B cell (primary cell): Measurements from ENCODE around the gene ANKLE2. TPM values are rescaled to one million over a fixed set of nuclear protein-coding genes. Genes with fewer than 3 reads are reported as not detected.

ENCODE experiments used
- ATAC-seq: fragments of 200-7000 bp; cut with Tn5 transposase; one replicate; pipeline ENCODE4 v1.10.0; 2021; ENCODE audit warnings: low read depth, mild to moderate bottlenecking, moderate number of reproducible peaks, moderate library complexity
- CTCF ChIA-PET: fragments of 350-600 bp; sonication (Branson Sonifier 250); formaldehyde crosslinking; loops from one replicate; lab custom pipeline; 2021; ENCODE audit warnings: antibody characterized with exemption, inconsistent platforms; lab: Charles Lee
- POLR2A ChIA-PET: fragments of 350-600 bp; sonication (Branson Sonifier 250); formaldehyde crosslinking; loops from one replicate; lab custom pipeline; 2021; ENCODE audit warnings: antibody characterized with exemption; lab: Charles Lee
- DNase-seq: peaks from one replicate; pipeline ENCODE4 v3.0.0; 2013
- H2AFZ ChIP-seq: 2 replicates; pipeline ENCODE4 v1.6.1; 2012; ENCODE audit warnings: mild to moderate bottlenecking, low read depth, low read length; ENCODE audit not compliant: insufficient read depth, poor library complexity, severe bottlenecking
- H3K27ac ChIP-seq, 2 donors: 1 replicate in 1 of 2; 2 replicates in 1 of 2; pipeline ENCODE4 v1.5.1; 2012 to 2013; ENCODE audit warnings: low read length in 2 of 2, mild to moderate bottlenecking in 2 of 2, moderate library complexity in 1 of 2
- H3K27me3 ChIP-seq, 4 experiments: fragments of 200-600 bp in 1 of 4; sonication (generic) in 1 of 4; replicated peaks in 1 of 4; 1 replicate in 2 of 4; 2 replicates in 2 of 4; pipeline versions ENCODE4 v1.6.1 to v1.7.0; 2013 to 2016; ENCODE audit warnings: low read length in 3 of 4, mild to moderate bottlenecking in 2 of 4, mixed read lengths in 1 of 4, moderate library complexity in 1 of 4; ENCODE audit not compliant: insufficient read depth in 4 of 4, control insufficient read depth in 3 of 4; ENCODE audit errors: control extremely low read depth in 1 of 4
- H3K36me3 ChIP-seq, 2 experiments: replicated peaks in 1 of 2; 1 replicate in 1 of 2; 2 replicates in 1 of 2; pipeline versions ENCODE4 v1.6.1 to v1.7.1; 2013; ENCODE audit warnings: low read length in 1 of 2; ENCODE audit not compliant: insufficient read depth in 2 of 2, control insufficient read depth in 1 of 2; ENCODE audit errors: control extremely low read depth in 1 of 2, extremely low read depth in 1 of 2
- H3K4me1 ChIP-seq, 2 donors: fragments of 200-600 bp in 1 of 2; sonication (generic) in 1 of 2; 1 replicate in 1 of 2; 2 replicates in 1 of 2; pipeline versions ENCODE4 v1.5.1 to v1.6.1; 2013 to 2017; ENCODE audit warnings: low read length in 2 of 2; ENCODE audit not compliant: control insufficient read depth in 2 of 2, insufficient read depth in 2 of 2
- H3K4me2 ChIP-seq: replicated peaks from 2 replicates; pipeline ENCODE3; 2012; ENCODE audit warnings: mild to moderate bottlenecking, low read depth, low read length; ENCODE audit not compliant: poor library complexity, severe bottlenecking
- H3K4me3 ChIP-seq, 5 experiments: fragments of 200-600 bp in 1 of 5; sonication (generic) in 1 of 5; 1 replicate in 3 of 5; 2 replicates in 2 of 5; pipeline versions ENCODE4 v1.5.1 to v1.7.0; 2011 to 2016; ENCODE audit warnings: low read length in 4 of 5, mild to moderate bottlenecking in 4 of 5, low read depth in 2 of 5, control low read depth in 1 of 5, moderate library complexity in 1 of 5; ENCODE audit not compliant: insufficient read depth in 1 of 5; ENCODE audit errors: control extremely low read depth in 1 of 5, extremely low read depth in 1 of 5
- H3K79me2 ChIP-seq: fragments of 200-600 bp; sonication (generic); one replicate; pipeline ENCODE4 v1.6.0; 2016; ENCODE audit warnings: low read length; ENCODE audit not compliant: control insufficient read depth, insufficient read depth
- H3K9ac ChIP-seq: fragments of 200-600 bp; sonication (generic); 2 replicates; pipeline ENCODE4 v1.6.1; 2017; ENCODE audit warnings: mild to moderate bottlenecking, low read length, moderate library complexity
- H3K9me3 ChIP-seq, 3 donors: one replicate each; pipeline versions ENCODE4 v1.6.1 to v1.7.1; 2013; ENCODE audit warnings: low read length in 2 of 3; ENCODE audit not compliant: control insufficient read depth in 2 of 3, insufficient read depth in 1 of 3; ENCODE audit errors: control extremely low read depth in 1 of 3
- H4K20me1 ChIP-seq: 2 replicates; pipeline ENCODE4 v1.6.0; 2012; ENCODE audit warnings: mild to moderate bottlenecking, low read length; ENCODE audit not compliant: insufficient read depth, control insufficient read depth, poor library complexity, severe bottlenecking
- H3K27ac Mint-ChIP-seq: one replicate; pipeline ENCODE4 v1.8.0; 2021; ENCODE audit warnings: mixed read lengths
- H3K27me3 Mint-ChIP-seq: one replicate; pipeline ENCODE4 v1.8.0; 2021; ENCODE audit warnings: mixed read lengths
- H3K4me1 Mint-ChIP-seq: one replicate; pipeline ENCODE4 v1.8.0; 2021; ENCODE audit warnings: mixed read lengths
- H3K4me3 Mint-ChIP-seq: one replicate; pipeline ENCODE4 v1.8.0; 2021; ENCODE audit warnings: mixed read lengths
- H3K9me3 Mint-ChIP-seq: one replicate; pipeline ENCODE4 v1.8.0; 2022; ENCODE audit warnings: mixed read lengths; ENCODE audit not compliant: insufficient read depth
- CTCF ChIP-seq: fragments of 200-600 bp; IDR thresholded peaks from one replicate; pipeline ENCODE4 v1.8.0; 2022; ENCODE audit warnings: antibody characterized with exemption, mild to moderate bottlenecking
- EZH2 ChIP-seq: IDR thresholded peaks from 2 replicates; pipeline ENCODE4 v1.6.1; 2012; ENCODE audit warnings: borderline replicate concordance, low read depth, mild to moderate bottlenecking, moderate library complexity, low read length; ENCODE audit not compliant: insufficient read depth, poor library complexity, severe bottlenecking
- WGBS: methylation state at CpG from one replicate; pipeline ENCODE4 v1.1.5; 2013; ENCODE audit warnings: missing lambda C conversion rate; ENCODE audit not compliant: insufficient coverage; 5-methylcytosine and 5-hydroxymethylcytosine counted together
- intact Hi-C: fragments of 100-400 bp; cut with micrococcal nuclease; formaldehyde crosslinking; loops from one replicate; pipeline ENCODE4 v1.10.0; 2022
- polyA plus RNA-seq: library from polyadenylated mRNA; depleted of rRNA; stranded (reverse); fragments of >200 nt; gene quantifications from 2 replicates; pipeline ENCODE4 v1.2.3, GENCODE V29; 2012
- total RNA-seq, 2 donors: library from RNA; stranded (reverse); fragments of 120-200 nt in 1 of 2; gene quantifications; 1 replicate in 1 of 2; 2 replicates in 1 of 2; pipeline versions ENCODE4 v1.2.3 to v1.2.4, GENCODE V29; 2013 to 2022

The ANKLE2 gene
- total and polyA plus RNA-seq, 2 donors (not counting 1 experiment from before 2014, with no cell fraction given) = 105 to 148 TPM

GRCh38 chr12:132775502-132776229 lies 14.0 kb upstream of the ANKLE2 start:
- H3K27me3 ChIP-seq = no peaks in the 10 kb centered on the region
- intact Hi-C loops = no loop called here
- peaks cover 7 to 60% of the 10 kb centered on the region in 2 experiments for H3K36me3 ChIP-seq
- 98% methylated on average over 23 of the region's 24 CpGs for WGBS
- peaks cover 0 to 4% (median 0%) of the 10 kb centered on the region in 3 donors for H3K9me3 ChIP-seq
- Mint-ChIP-seq H3K9me3 (no peaks in the 10 kb centered on the region), H3K27me3 (no peaks in the 10 kb centered on the region), H3K27ac (no peak overlapping the region), H3K4me3 (no peak overlapping the region), H3K4me1 (peaks cover 27% of the 10 kb centered on the region)
- peaks cover 27 to 33% of the 10 kb centered on the region in 2 donors for H3K4me1 ChIP-seq
- H3K79me2 ChIP-seq = peaks cover 6% of the 10 kb centered on the region
- CTCF ChIA-PET = interaction anchor here (1.2 kb wide), 1 partner anchor 129 kb away, joined by 4 read pairs; no protein-coding TSS in a partner anchor
- DNase-seq = no peak
- H3K9ac ChIP-seq = no peak overlapping the region
- no peak overlapping the region for H2AFZ ChIP-seq
- POLR2A ChIA-PET = interaction anchor here (0.6 kb wide), 2 partner anchors 55 to 951 kb away, joined by 5 read pairs; no protein-coding TSS in a partner anchor
- TF ChIP-seq EZH2 = no peak
- no peak for TF ChIP-seq CTCF
- H3K4me3 ChIP-seq = no peak overlapping the region
- no peak overlapping the region for H3K27ac ChIP-seq
- no peak overlapping the region for H3K4me2 ChIP-seq
- H4K20me1 ChIP-seq = peaks cover 4% of the 10 kb centered on the region
- no peak for ATAC-seq
